Central memory CD4-positive, alpha-beta T cell (primary cell): Measurements from ENCODE around the gene GPR152.
"Not testable (repeated sequence)": the region's sequence is repeated elsewhere in the genome, so short reads cannot be mapped to it uniquely, and the experiment has no call there.

Experiments
- DNase-seq: peaks from one replicate; pipeline ENCODE4 v3.0.0; 2022

GPR152 gene

DNA sequence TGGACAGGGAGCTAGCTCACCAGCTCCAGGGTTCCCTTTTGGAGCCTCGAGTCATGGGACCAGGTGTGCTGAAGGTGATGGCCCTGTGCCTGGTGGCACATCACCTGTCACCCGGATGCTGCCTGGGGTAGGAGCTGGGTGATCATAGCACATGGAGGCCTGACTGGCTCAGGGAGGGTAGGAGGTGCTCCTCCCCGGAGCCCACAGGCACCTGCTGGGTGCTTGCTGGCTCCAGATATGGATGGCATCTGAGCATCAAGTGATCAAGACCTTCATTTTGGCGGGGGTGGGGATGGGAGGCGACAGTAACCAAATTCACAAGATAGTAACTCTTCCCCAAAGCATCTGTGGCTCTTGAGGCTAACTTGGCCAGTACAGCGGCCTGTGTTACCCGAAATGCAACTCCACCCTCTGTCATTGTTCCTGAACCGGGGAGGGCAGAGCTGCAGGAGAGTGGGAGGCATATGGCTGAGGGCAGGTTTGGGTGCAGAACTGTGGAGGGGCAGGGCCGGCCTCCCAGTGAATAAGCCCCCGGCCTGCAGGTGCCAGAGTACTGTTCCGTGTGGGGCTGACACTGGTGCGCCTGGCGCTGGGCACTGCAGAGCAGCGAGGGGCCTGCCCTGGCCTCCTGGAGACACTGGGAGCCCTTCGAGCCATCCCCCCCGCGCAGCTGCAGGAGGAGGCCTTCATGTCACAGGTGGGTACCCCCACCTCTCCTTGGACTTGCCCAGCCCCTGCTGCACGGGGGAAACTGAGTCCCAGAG lies 43.9 kb downstream of the GPR152 start:
- no peak for DNase-seq

DNA sequence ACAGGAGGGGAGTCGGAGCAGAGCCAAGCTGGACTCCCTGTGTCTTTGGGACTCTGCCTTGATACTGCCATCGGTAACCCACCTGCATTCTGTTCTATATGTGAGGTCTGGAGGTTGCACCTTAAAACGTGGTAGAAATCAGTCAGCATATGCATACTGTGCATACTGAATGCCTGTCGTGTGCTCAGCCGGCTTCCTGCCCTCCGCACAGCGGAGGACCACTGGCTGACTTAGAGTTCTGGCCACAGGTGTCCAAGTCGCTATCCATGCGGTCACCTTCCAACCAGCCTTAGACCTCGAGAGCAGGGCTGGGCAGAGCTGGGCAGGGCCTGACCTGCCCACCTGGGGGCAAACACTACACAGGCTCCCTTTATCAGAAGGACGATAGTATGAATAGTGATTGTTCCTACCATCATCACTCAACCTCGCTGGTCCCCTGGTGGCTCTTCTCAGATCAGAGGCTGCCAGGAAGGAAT lies 44.8 kb downstream of the GPR152 start:
- no peak for DNase-seq

DNA sequence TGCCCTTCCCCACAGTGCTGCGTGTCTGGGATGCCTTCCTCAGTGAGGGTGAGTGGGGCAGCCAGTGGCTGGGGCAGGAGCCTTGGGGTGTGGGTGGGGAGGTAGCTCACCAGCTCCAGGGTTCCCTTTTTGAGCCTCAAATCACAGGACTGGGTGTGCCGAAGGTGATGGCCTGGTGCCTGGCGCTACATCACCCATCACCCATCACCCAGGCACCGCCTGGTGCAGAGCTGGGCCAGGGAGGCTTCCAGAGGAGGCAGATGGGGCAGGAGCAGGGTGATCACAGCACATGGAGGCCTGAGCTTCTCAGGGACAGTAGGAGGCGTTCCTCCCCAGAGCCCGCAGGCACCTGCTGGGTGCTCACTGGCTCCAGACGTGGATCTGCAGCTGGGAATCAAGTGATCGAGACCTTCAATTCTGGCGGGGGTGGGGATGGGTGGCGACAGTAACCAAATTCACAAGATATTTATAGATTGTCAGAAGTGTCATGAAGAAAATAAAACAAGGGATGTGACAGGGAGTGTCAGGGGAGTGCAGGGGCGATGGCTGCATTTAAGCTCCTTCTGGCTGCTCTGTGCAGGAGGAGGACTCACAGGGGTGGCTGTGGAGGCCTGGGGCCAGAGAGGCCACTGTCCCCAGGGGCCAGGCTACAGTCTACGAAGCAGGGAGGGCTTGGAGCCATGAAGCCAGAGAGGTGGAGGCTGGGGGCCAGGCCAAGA lies 45.4 kb downstream of the GPR152 start:
- no peak for DNase-seq

DNA sequence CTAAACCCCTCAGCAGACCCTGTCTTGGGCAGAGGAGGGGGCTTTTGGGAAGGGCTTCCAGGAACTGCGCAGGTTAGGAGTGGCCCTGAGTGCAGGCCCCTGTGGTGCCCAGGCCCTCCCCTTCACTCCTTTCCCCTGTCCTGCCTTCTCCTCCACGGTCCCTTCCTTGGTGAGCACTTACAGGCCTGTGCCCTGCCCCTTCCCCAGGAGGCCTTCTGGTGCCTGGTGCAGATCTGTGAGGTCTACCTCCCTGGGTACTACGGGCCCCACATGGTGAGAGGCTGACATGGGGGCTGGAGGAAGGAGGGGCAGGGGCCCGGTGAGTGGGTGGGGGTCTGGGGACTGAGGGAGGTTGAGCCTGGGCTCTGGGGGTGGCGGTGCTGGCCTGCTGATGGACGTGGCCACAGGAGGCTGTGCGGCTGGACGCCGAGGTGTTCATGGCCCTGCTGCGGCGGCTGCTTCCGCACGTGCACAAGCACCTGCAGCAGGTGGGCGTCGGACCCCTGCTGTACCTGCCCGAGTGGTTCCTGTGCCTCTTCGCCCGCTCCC lies 46.0 kb downstream of the GPR152 start:
- DNase-seq = no peak

DNA sequence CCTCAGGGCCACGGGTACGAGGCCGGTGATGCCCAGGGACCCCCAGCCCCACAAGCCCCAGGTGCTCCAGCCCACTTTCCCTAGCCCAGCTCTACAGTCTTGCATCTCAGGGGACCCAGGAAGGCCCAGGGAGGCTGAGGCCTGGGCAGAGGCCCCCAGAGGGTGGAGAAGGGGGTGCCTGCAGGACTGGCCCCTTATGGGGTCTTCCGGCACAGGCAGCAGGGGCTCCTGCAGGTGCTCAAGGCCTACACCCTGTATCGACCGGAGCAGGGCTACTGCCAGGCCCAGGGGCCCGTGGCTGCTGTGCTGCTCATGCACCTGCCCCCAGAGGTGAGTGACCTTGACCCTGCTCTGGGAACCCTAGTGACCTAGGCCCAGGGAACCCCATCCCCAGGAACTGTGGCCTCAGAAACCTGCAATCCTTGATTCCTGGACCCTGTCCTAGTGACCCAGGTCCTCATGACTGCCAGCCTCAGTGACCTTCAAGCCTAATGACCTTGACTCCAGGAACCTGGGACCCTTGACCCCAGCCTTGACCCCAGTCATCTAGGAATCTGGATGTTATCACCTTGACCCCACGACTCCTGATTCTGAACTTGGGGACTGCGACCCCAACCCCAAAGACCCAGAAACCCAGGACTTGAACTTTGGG lies 46.7 kb downstream of the GPR152 start:
- DNase-seq = no peak

DNA sequence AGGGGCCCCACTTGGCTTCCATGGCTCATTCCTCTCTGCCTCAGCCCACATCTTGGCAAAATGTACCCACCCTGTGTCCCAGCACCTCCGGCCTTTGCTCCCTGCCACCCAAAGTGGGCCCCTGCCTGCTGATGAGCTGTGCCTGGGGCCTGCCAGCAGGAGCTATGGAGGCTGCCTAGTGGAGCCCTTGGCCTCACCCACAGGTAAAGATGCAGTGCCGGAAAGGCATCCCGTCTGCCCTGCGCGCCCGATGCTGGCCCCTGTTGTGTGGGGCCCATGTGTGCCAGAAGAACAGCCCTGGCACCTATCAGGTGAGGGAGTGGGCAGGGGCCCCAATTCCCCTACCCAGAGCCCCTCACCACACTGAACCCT lies 47.3 kb downstream of the GPR152 start:
- no peak for DNase-seq

DNA sequence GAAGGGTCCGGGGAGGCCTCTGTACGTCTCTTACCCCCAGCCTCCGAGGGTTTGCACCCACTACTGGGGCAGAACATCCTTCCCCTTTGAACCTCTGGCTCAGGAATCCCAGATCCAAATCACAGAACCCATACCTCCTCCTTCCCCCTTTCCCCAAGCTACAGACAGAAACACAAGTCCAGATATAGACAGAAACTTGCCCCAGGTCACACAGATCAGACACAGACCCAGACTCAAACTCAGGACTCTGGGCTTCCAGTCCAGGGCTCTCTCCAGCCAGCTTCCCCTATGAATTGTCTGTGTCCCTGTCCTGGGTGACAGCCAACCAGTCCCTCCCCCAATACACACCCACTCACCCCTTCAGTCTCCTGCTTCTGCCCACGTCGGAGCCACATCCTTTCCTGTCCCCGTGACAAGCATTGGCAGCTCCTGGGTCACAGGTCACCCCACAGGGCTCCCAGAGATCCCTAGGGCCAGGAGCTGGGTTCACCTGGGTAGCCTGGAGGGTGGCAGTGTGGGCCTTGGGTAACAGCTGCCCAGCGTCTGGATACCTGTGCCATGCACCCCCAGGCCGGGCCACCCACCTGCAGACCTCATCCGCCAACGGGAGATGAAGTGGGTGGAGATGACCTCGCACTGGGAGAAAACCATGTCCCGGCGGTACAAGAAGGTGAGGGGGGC lies 47.9 kb downstream of the GPR152 start:
- peak; percentile 61 for DNase-seq

DNA sequence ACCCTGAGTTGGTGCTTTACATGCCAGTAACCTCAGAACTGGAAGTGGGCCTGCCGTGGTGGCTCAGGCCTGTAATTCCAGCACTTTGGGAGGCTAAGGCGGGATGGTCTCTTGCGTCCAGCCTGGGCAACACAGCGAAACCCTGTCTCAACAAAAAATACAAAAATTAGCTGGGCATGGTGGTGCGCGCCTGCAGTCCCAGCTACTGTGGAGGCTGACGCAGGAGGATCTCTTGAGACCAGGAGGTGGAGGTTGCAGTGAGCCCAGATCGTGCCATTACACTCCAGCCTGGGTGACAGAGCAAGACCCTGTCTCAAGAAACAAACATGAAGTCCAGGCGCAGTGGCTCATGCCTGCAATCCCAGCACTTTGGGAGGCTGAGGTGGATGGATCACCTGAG lies 49.4 kb downstream of the GPR152 start:
- not testable (repeated sequence) for DNase-seq

DNA sequence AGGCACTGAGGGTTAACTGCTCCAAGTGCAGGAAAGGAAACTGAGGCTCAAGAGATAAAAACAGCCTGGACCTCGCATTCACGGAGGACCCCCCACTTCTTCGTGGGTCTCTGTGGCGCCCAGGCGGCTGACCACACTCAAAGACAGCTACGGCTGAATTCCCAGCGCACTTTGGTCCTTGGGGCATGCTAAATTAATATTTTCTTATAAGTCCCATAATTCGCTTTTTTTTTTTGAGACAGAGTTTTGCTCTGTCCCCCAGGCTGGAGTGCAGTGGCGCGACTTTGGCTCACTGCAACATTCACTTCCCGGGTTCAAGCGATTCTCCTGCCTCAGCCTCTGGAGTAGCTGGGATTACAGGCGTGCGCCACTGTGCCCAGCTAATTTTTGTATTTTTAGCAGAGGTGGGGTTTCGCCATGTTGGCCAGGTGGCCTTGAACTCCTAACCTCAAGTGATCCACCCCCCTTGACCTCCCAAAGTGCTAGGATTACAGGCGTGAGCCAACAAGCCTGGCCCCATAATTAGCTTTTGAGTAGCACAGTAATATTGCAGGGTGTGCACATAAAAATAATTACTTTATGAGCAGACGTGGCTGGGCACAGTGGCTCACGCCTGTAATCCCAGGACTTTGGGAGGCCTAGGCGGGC lies 50.2 kb downstream of the GPR152 start:
- DNase-seq = not testable (repeated sequence)

DNA sequence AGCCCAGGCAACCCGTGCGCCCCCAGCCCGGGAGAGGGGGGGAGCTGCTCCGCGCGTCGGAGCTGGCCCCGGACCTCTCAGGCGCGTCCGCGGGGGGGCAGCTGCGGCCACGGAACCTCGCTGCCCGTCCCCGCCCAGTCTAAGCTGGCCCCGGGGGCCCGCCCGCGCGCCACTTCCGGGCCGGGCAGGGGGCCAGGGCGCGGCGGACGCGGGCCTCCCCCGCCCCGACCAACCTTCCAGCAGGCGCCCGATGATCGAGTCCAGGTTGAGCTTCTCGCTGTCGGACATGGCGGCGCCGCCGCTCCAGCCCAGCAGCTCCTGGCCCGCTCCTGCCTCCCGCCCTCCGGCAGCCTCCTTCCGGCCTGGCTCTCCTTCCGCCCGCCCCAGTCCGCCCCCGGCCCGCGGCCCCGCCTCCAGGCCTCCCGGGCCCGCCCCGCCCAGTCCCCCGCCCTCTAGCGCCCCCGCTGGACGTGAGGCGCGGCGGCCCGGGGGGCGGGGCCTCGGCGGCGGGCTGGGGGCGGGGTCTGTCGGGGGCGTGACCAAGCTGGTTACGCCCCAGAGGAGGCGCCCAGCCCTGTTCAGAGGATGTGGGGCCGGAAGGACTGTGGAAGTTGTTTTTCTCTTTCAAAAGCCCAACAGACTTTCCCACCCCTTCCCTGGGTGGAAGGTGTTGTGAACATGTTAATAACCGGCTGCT lies 50.9 kb downstream of the GPR152 start, which contains the start of gene PPP1CA:
Gene PPP1CA, minus strand, starts transcription at position 364 of the 697 bp plus-strand sequence. Its CDS starts 76 bp downstream, at position 288.
- peak; percentile 91 for DNase-seq
